Measurements from ENCODE around the gene CNTNAP2.

Gene CNTNAP2

GRCh38 chr7:148014001-148014400, 1897.4 kb downstream of the CNTNAP2 start:
- no peak overlapping the region for H3K4me3 ChIP-seq (ENCODE audit: low read depth, low read length)
- no peak overlapping the region for H4K8ac ChIP-seq (ENCODE audit: low read depth, low read length)
- H3K4me1 ChIP-seq (ENCODE audit: control insufficient read depth in 1 of 2, insufficient read depth in 2 of 2, low read length in 2 of 2) = no peaks in the 10 kb centered on the region
- H3K79me2 ChIP-seq (ENCODE audit: control insufficient read depth, insufficient read depth, low read length, poor library complexity) = no peaks in the 10 kb centered on the region
- H4K91ac ChIP-seq (ENCODE audit: low read depth, low read length) = no peak overlapping the region
- WGBS (ENCODE audit: extremely low coverage, insufficient coverage, insufficient read length) = no CpG with 5 or more reads among the region's 6 CpGs
- H3K4ac ChIP-seq (ENCODE audit: low read depth, low read length) = no peak overlapping the region
- no peak overlapping the region for H2BK120ac ChIP-seq (ENCODE audit: insufficient read depth, low read length, poor library complexity)
- H2AK5ac ChIP-seq (ENCODE audit: low read length) = no peak overlapping the region
- H2AFZ ChIP-seq (ENCODE audit: insufficient read depth, low read length, poor library complexity) = no peak overlapping the region
- H3K9ac ChIP-seq (ENCODE audit: low read length) = no peak overlapping the region
- H3K9me3 ChIP-seq (ENCODE audit: insufficient read depth, low read depth, low read length) = no peaks in the 10 kb centered on the region
- H3K23ac ChIP-seq (ENCODE audit: low read length) = no peak overlapping the region
- no peak overlapping the region for H3K18ac ChIP-seq (ENCODE audit: low read length)
- no peaks in the 10 kb centered on the region for H3K79me1 ChIP-seq (ENCODE audit: low read length)
- DNase-seq = no peak
- H3K27me3 ChIP-seq (ENCODE audit: insufficient read depth, low read length) = no peaks in the 10 kb centered on the region
- no peak overlapping the region for H3K27ac ChIP-seq (ENCODE audit: low read depth, low read length)
- H2BK12ac ChIP-seq (ENCODE audit: low read length) = no peak overlapping the region
- no peak overlapping the region for H4K12ac ChIP-seq (ENCODE audit: low read depth, low read length)
- no peak overlapping the region for H2BK5ac ChIP-seq (ENCODE audit: low read depth, low read length, poor library complexity)
- no peak overlapping the region for H3K14ac ChIP-seq (ENCODE audit: low read length)
- H3K36me3 ChIP-seq (ENCODE audit: control insufficient read depth in 1 of 2, insufficient read depth in 2 of 2, low read length in 2 of 2) = no peaks in the 10 kb centered on the region
- H3K4me2 ChIP-seq (ENCODE audit: low read length) = no peak overlapping the region

GRCh38 chr7:148014541-148014940, 1897.9 kb downstream of the CNTNAP2 start:
- Histone ChIP-seq H3K23ac (ENCODE audit: low read length) (no peak overlapping the region), H3K4me1 (ENCODE audit: control insufficient read depth in 1 of 2, insufficient read depth in 2 of 2, low read length in 2 of 2) (no peaks in the 10 kb centered on the region), H3K79me2 (ENCODE audit: control insufficient read depth, insufficient read depth, low read length, poor library complexity) (no peaks in the 10 kb centered on the region), H2BK5ac (ENCODE audit: low read depth, low read length, poor library complexity) (no peak overlapping the region), H3K79me1 (ENCODE audit: low read length) (no peaks in the 10 kb centered on the region), H2BK12ac (ENCODE audit: low read length) (no peak overlapping the region), H3K27me3 (ENCODE audit: insufficient read depth, low read length) (no peaks in the 10 kb centered on the region), H3K4ac (ENCODE audit: low read depth, low read length) (no peak overlapping the region), H4K91ac (ENCODE audit: low read depth, low read length) (no peak overlapping the region), H3K9me3 (ENCODE audit: insufficient read depth, low read depth, low read length) (no peaks in the 10 kb centered on the region), H3K9ac (ENCODE audit: low read length) (no peak overlapping the region), H4K12ac (ENCODE audit: low read depth, low read length) (no peak overlapping the region), H3K27ac (ENCODE audit: low read depth, low read length) (no peak overlapping the region), H4K8ac (ENCODE audit: low read depth, low read length) (no peak overlapping the region), H2AFZ (ENCODE audit: insufficient read depth, low read length, poor library complexity) (no peak overlapping the region), H3K4me3 (ENCODE audit: low read depth, low read length) (no peak overlapping the region), H3K18ac (ENCODE audit: low read length) (no peak overlapping the region), H2AK5ac (ENCODE audit: low read length) (no peak overlapping the region), H3K14ac (ENCODE audit: low read length) (no peak overlapping the region), H3K36me3 (ENCODE audit: control insufficient read depth in 1 of 2, insufficient read depth in 2 of 2, low read length in 2 of 2) (no peaks in the 10 kb centered on the region), H3K4me2 (ENCODE audit: low read length) (no peak overlapping the region), H2BK120ac (ENCODE audit: insufficient read depth, low read length, poor library complexity) (no peak overlapping the region)
- no peak for DNase-seq
- WGBS (ENCODE audit: extremely low coverage, insufficient coverage, insufficient read length) = no CpG with 5 or more reads among the region's 4 CpGs

- no peak overlapping the region for H4K91ac ChIP-seq (ENCODE audit: low read depth, low read length)
- no peaks in the 10 kb centered on the region for H3K4me1 ChIP-seq (ENCODE audit: control insufficient read depth in 1 of 2, insufficient read depth in 2 of 2, low read length in 2 of 2)
- no peaks in the 10 kb centered on the region for H3K9me3 ChIP-seq (ENCODE audit: insufficient read depth, low read depth, low read length)
- H3K4ac ChIP-seq (ENCODE audit: low read depth, low read length) = no peak overlapping the region
- WGBS (ENCODE audit: extremely low coverage, insufficient coverage, insufficient read length) = no CpG with 5 or more reads among the region's 2 CpGs
- H3K4me2 ChIP-seq (ENCODE audit: low read length) = no peak overlapping the region
- H2AFZ ChIP-seq (ENCODE audit: insufficient read depth, low read length, poor library complexity) = no peak overlapping the region
- no peak overlapping the region for H3K9ac ChIP-seq (ENCODE audit: low read length)
- DNase-seq = no peak
- no peak overlapping the region for H4K8ac ChIP-seq (ENCODE audit: low read depth, low read length)
- H3K27me3 ChIP-seq (ENCODE audit: insufficient read depth, low read length) = no peaks in the 10 kb centered on the region
- H2AK5ac ChIP-seq (ENCODE audit: low read length) = no peak overlapping the region
- no peak overlapping the region for H3K27ac ChIP-seq (ENCODE audit: low read depth, low read length)
- no peak overlapping the region for H2BK120ac ChIP-seq (ENCODE audit: insufficient read depth, low read length, poor library complexity)
- no peak overlapping the region for H3K14ac ChIP-seq (ENCODE audit: low read length)
- H2BK12ac ChIP-seq (ENCODE audit: low read length) = no peak overlapping the region
- H3K18ac ChIP-seq (ENCODE audit: low read length) = no peak overlapping the region
- H3K4me3 ChIP-seq (ENCODE audit: low read depth, low read length) = no peak overlapping the region
- no peaks in the 10 kb centered on the region for H3K79me2 ChIP-seq (ENCODE audit: control insufficient read depth, insufficient read depth, low read length, poor library complexity)
- no peak overlapping the region for H2BK5ac ChIP-seq (ENCODE audit: low read depth, low read length, poor library complexity)
- no peaks in the 10 kb centered on the region for H3K79me1 ChIP-seq (ENCODE audit: low read length)
- no peak overlapping the region for H3K23ac ChIP-seq (ENCODE audit: low read length)
- H4K12ac ChIP-seq (ENCODE audit: low read depth, low read length) = no peak overlapping the region
- no peaks in the 10 kb centered on the region for H3K36me3 ChIP-seq (ENCODE audit: control insufficient read depth in 1 of 2, insufficient read depth in 2 of 2, low read length in 2 of 2)
Observed at GRCh38 chr7:148017126-148017525, 1900.5 kb downstream of the CNTNAP2 start.

DNA sequence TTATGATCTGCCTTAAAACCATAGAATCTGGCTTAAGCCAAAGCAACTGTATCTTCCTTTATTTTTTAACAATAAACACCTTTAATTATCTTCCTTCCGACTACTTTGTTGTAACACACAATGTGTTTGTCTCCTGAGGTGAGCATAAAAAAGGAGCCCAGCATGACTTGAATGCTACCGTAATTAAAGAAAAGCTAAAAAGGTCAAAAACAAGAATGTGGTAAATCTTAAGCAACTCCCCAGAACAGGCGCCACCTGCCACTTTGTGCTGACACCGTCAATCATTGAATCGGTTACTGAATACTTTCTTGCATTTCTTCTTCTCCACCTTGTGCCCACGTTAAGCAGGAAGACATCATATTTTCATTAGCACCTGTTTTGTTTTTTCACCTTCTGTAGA, 1904.1 kb downstream of the CNTNAP2 start:
- no peak overlapping the region for H3K23ac ChIP-seq (ENCODE audit: low read length)
- no peak overlapping the region for H3K9ac ChIP-seq (ENCODE audit: low read length)
- no peak overlapping the region for H3K27ac ChIP-seq (ENCODE audit: low read depth, low read length)
- WGBS (ENCODE audit: extremely low coverage, insufficient coverage, insufficient read length) = no CpG with 5 or more reads among the region's 6 CpGs
- H3K4ac ChIP-seq (ENCODE audit: low read depth, low read length) = no peak overlapping the region
- DNase-seq = no peak
- no peaks in the 10 kb centered on the region for H3K27me3 ChIP-seq (ENCODE audit: insufficient read depth, low read length)
- H4K12ac ChIP-seq (ENCODE audit: low read depth, low read length) = no peak overlapping the region
- H3K9me3 ChIP-seq (ENCODE audit: insufficient read depth, low read depth, low read length) = no peaks in the 10 kb centered on the region
- no peak overlapping the region for H2BK5ac ChIP-seq (ENCODE audit: low read depth, low read length, poor library complexity)
- H3K79me2 ChIP-seq (ENCODE audit: control insufficient read depth, insufficient read depth, low read length, poor library complexity) = no peaks in the 10 kb centered on the region
- H4K91ac ChIP-seq (ENCODE audit: low read depth, low read length) = no peak overlapping the region
- H2AFZ ChIP-seq (ENCODE audit: insufficient read depth, low read length, poor library complexity) = no peak overlapping the region
- H3K79me1 ChIP-seq (ENCODE audit: low read length) = no peaks in the 10 kb centered on the region
- H3K14ac ChIP-seq (ENCODE audit: low read length) = no peak overlapping the region
- no peak overlapping the region for H3K18ac ChIP-seq (ENCODE audit: low read length)
- H3K4me3 ChIP-seq (ENCODE audit: low read depth, low read length) = no peak overlapping the region
- no peaks in the 10 kb centered on the region for H3K36me3 ChIP-seq (ENCODE audit: control insufficient read depth in 1 of 2, insufficient read depth in 2 of 2, low read length in 2 of 2)
- H2BK120ac ChIP-seq (ENCODE audit: insufficient read depth, low read length, poor library complexity) = no peak overlapping the region
- H3K4me2 ChIP-seq (ENCODE audit: low read length) = no peak overlapping the region
- H2BK12ac ChIP-seq (ENCODE audit: low read length) = no peak overlapping the region
- H4K8ac ChIP-seq (ENCODE audit: low read depth, low read length) = no peak overlapping the region
- H2AK5ac ChIP-seq (ENCODE audit: low read length) = no peak overlapping the region
- H3K4me1 ChIP-seq (ENCODE audit: control insufficient read depth in 1 of 2, insufficient read depth in 2 of 2, low read length in 2 of 2) = peaks cover 0 to 2% of the 10 kb centered on the region in 2 experiments
